ENCODE data around the gene PARP2.
A peak's percentile ranks its signal among the peaks of the same experiment; 100 is the strongest.
"Not testable (repeated sequence)": the region's sequence is repeated elsewhere in the genome, so short reads cannot be mapped to it uniquely, and the experiment has no call there.

The PARP2 gene

GRCh38 chr14:20343092-20343861 lies at the start of gene PARP2:
Gene PARP2, plus strand, starts transcription at chr14:20343635. Its CDS starts 7 bp downstream, at chr14:20343642.
- peak; percentile 88 for DNase-seq (ENCODE audit: low spot score)

GRCh38 chr14:20294636-20295035 lies 48.8 kb upstream of the PARP2 start:
- no peak for DNase-seq (ENCODE audit: low spot score)

- no peak for DNase-seq (ENCODE audit: low spot score)
These were observed 48.4 kb upstream of the PARP2 start for GRCh38 chr14:20295067-20295466.

- no peak for DNase-seq (ENCODE audit: low spot score)
These were observed 41.2 kb upstream of the PARP2 start for GRCh38 chr14:20302042-20302755.

- DNase-seq (ENCODE audit: low spot score): peak; percentile 85
These were observed 38.0 kb upstream of the PARP2 start, which contains the start of gene TTC5 for GRCh38 chr14:20305265-20306078. Gene TTC5, minus strand, starts transcription at chr14:20305951. Its CDS starts 14 bp downstream, at chr14:20305937.

GRCh38 chr14:20306079-20306423 lies 37.4 kb upstream of the PARP2 start:
- DNase-seq (ENCODE audit: low spot score): no peak

- no peak for DNase-seq (ENCODE audit: low spot score)
These were observed 29.4 kb upstream of the PARP2 start for GRCh38 chr14:20314026-20314425.

GRCh38 chr14:20317720-20318119 lies 25.7 kb upstream of the PARP2 start:
- no peak for DNase-seq (ENCODE audit: low spot score)

- DNase-seq (ENCODE audit: low spot score): peak; percentile 66
These were observed 16.2 kb upstream of the PARP2 start for GRCh38 chr14:20327005-20327869.

GRCh38 chr14:20328705-20329104 lies 14.7 kb upstream of the PARP2 start:
- no peak for DNase-seq (ENCODE audit: low spot score)

- DNase-seq (ENCODE audit: low spot score): no peak
These were observed 14.1 kb upstream of the PARP2 start for GRCh38 chr14:20329355-20329754.

GRCh38 chr14:20331053-20331613 lies 12.3 kb upstream of the PARP2 start:
- DNase-seq (ENCODE audit: low spot score): no peak

- DNase-seq (ENCODE audit: low spot score): no peak
These were observed 11.0 kb upstream of the PARP2 start for GRCh38 chr14:20332431-20332787.

GRCh38 chr14:20332788-20333493 lies 10.5 kb upstream of the PARP2 start, which contains the start of gene CCNB1IP1:
Gene CCNB1IP1, minus strand, starts transcription at chr14:20333279. Its CDS starts 16,756 bp downstream, at chr14:20316523.
- DNase-seq (ENCODE audit: low spot score): peak; percentile 74

- DNase-seq (ENCODE audit: low spot score): no peak
These were observed 10.0 kb upstream of the PARP2 start for GRCh38 chr14:20333494-20333841.

- no peak for DNase-seq (ENCODE audit: low spot score)
These were observed 9.4 kb upstream of the PARP2 start for GRCh38 chr14:20334017-20334416.

GRCh38 chr14:20341032-20341431 lies 2.4 kb upstream of the PARP2 start:
- not testable (repeated sequence) for DNase-seq (ENCODE audit: low spot score)

- no peak for DNase-seq (ENCODE audit: low spot score)
These were observed 1.8 kb upstream of the PARP2 start for GRCh38 chr14:20341646-20342045.

- DNase-seq (ENCODE audit: low spot score): no peak
These were observed 406 bp downstream of the PARP2 start for GRCh38 chr14:20343862-20344220.

- no peak for DNase-seq (ENCODE audit: low spot score)
These were observed 1.9 kb downstream of the PARP2 start for GRCh38 chr14:20345366-20345765.

GRCh38 chr14:20346713-20347112 lies 3.3 kb downstream of the PARP2 start:
- DNase-seq (ENCODE audit: low spot score): no peak

Measured in CD4-positive, alpha-beta T cell treated with Interleukin-6 at 100 ng/mL for 8 hours (primary cell).